Frontal cortex (tissue), 4 donors: ENCODE results near the gene RALGAPB. TPM values are rescaled to one million over a fixed set of nuclear protein-coding genes. Genes with fewer than 3 reads are reported as not detected.
A peak's percentile ranks its signal among the peaks of the same experiment; 100 is the strongest.
"Not testable (repeated sequence)": the region's sequence is repeated elsewhere in the genome, so short reads cannot be mapped to it uniquely, and the experiment has no call there.

ENCODE experiments used
- DNase-seq, 2 donors: peaks; one replicate each; pipeline ENCODE4 v3.0.0; 2012; ENCODE audit warnings: low spot score in 2 of 2
- FAIRE-seq: peaks from 2 replicates; lab custom pipeline; 2012; peaks lifted over from hg19 to GRCh38; lab: Jason Lieb, UNC
- total RNA-seq: library from RNA; depleted of rRNA; stranded (reverse); fragments of >200 nt; gene quantifications from one replicate; pipeline ENCODE4 v1.2.3, GENCODE V29; 2014
- donor health status: control.
- donor health status: control.
- donor health status: control.

RALGAPB gene
- 35.5 TPM for total RNA-seq

- DNase-seq = peak; percentile 94 to 96
- FAIRE-seq = no peak
These were observed at the start of gene RALGAPB for GRCh38 chr20:38472513-38473366. Gene RALGAPB, plus strand, starts transcription at chr20:38472843. Its CDS starts 15,590 bp downstream, at chr20:38488433.

GRCh38 chr20:38423541-38423940 lies 49.1 kb upstream of the RALGAPB start:
- DNase-seq (no peak), FAIRE-seq (no peak)

GRCh38 chr20:38424401-38424800 lies 48.2 kb upstream of the RALGAPB start:
- FAIRE-seq (no peak), DNase-seq (no peak)

DNA sequence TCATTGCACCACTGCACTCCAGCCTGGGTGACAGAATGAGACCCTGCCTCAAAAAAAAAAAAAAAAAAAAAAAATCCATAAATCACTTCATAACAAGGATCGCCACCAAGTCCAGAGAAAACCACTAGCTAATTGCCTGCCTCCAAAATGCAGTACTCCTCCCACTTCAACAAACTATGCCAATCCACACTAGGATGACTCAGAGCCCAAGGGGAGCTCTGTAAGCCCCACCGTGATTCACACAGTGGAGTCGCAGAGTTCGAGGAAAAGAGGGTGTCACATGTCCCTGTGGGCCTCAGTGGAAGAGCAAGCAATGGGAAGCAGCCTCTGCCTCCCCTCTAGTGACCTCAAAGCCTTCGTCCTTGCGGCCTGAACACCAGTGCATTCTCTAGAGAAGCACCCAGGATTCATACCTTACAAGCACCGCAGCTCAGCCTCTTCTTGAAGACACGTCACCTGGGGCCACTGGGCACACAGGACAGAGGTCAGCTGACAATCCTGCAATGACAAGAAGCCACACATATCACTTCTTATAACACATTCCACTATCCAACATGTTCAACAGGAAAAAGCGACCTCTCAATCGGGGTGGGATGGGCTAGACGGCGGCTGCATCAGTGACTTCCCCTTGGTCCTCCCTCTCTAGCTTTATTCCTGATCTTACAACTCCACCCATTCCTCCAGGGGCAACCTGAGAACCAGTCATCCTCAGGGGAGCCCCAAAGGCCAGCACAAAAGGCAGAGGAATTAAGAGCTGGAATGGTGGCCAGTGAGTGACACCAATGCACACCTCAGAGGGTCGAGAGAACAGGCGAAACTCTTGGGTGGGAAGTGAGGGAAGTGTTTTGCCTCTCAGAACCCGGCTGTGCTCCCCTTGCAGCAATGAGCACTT lies 46.4 kb upstream of the RALGAPB start:
- FAIRE-seq = no peak
- DNase-seq = peak in 1 of 2 donors; percentile 50

- no peak for DNase-seq
- no peak for FAIRE-seq
These were observed 45.0 kb upstream of the RALGAPB start for GRCh38 chr20:38427655-38428023.

- no peak for FAIRE-seq
- DNase-seq = no peak
These were observed 43.8 kb upstream of the RALGAPB start for GRCh38 chr20:38428800-38429199.

DNA sequence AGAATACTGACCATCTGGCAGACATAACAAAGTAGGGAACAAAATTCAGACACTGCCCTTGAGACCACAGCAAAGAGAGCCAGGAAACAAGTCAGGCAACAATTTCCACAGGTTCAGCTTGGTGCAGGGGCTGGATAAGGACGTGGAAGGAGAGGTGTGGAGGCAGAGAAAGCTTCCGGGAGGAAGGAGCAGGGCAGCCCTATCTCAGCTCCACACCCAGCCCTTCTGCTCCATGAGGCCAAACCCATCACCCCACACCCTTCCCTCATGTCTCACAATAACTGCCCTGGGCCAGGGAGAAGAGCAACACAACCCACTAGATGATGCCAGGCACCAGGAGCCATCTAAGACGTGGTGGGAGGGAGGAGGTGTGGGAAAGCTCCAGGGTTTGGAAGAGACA lies 43.3 kb upstream of the RALGAPB start:
- FAIRE-seq (no peak), DNase-seq (no peak)

DNA sequence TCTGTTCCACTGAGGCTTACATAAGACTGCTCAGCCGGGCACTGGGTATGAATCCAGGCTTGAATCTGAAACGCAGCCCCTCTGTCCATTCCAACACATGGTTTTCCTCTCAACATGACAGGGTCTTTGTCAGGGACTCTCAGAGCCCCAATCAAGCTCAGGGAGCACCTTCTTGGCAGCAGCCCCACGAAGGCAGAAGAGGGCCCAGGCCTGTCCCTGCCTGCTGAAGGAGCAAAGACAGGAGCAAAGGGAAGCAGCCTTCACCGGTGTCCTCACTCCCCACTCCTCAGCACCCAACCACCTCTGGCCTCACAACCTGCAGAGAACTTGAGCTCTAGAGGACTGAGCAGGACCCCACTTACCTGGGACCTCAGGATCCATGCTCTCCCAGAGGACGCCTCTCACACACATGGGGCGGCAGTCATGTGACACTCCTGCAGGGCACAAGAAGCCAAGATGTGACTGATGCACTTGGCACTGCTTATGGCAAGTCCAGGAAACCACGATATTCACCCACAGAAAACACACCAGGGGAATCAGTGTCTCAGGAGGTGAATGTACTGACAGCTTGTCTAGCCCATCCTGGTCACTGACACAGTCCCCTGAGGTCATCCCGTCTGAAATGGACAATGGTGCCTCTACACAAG lies 41.8 kb upstream of the RALGAPB start:
- no peak for FAIRE-seq
- DNase-seq = no peak

GRCh38 chr20:38432292-38432691 lies 40.4 kb upstream of the RALGAPB start:
- DNase-seq (no peak), FAIRE-seq (no peak)

GRCh38 chr20:38432870-38433269 lies 39.8 kb upstream of the RALGAPB start:
- FAIRE-seq, DNase-seq: not testable (repeated sequence)

DNA sequence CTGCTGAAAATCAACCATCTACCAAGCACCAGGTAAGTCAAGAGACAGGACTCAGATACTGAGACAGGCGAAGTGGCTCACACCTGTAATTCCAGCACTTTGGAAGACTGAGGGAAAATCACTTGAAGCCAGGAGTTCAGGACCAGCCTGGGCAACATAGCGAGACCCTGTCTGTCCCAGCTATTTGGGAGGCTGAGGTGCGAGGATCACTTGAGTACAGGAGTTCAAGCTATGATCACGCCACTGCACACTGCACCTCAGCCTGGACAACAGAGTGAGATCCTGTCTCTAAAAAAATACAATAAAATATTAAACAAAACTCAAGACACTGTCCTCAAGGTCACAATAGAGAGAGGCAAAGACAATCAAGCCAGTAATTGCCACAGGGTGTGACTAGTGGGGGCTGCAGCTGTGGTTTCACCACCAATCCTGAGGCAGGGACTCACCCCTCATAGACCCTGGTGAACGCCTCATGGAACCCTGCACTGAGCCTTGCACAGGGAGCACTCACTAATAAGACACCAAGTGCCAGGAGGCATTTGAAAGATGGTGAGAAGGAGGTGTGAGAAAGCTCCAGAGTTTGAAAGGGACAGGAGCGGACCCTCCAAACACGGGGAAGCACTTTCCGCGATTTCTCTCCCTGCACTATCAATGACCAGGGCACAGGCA lies 39.2 kb upstream of the RALGAPB start:
- FAIRE-seq = no peak
- no peak for DNase-seq

- FAIRE-seq (no peak), DNase-seq (no peak)
These were observed 38.3 kb upstream of the RALGAPB start for GRCh38 chr20:38434301-38434741.

- no peak for FAIRE-seq
These were observed 37.7 kb upstream of the RALGAPB start, which contains the start of gene SNHG17 for GRCh38 chr20:38434770-38435554. Gene SNHG17, minus strand, starts transcription at chr20:38435328.

DNA sequence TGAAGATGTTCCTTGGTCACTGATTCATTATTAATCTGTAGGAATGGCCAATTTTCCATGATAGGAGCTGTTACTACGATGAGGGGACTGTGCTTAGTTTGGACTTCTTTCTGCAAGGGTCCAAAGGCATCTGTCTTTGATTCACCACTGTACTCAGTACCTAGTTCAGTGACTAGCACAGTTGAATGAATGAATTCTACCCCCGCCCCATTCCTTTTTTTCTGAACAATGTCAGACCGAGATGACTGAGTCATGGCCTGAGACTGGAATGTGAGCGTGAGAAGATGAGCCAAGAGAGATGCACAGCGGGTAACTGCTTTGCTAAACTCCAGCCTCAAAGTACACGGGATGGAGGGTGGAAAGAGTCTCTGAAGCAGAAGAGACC lies 37.1 kb upstream of the RALGAPB start:
- FAIRE-seq (no peak), DNase-seq (no peak)

More at GRCh38 chr20:38434770-38435554, 37.7 kb upstream of the RALGAPB start, which contains the start of gene SNHG17:
- peak; percentile 59 to 78 for DNase-seq

DNA sequence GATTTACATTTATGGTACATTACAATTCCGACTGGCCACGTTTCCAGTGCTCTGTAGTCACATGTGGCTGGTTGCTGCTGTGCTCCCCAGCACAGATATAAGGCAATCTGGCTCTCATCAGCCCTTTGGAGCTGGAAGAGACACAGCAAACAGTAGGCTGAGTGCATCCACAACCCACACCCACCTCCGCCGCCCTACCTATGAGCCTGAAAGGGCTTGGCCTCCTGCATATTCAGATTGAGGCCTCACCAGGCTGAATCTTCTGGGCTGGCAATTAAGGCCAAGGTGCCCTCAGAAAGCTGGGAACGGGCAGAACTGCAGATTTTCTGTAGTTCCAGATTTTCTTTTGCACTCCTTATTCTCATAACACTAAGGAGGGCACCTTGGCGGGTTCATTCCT lies 34.8 kb upstream of the RALGAPB start:
- DNase-seq (no peak), FAIRE-seq (no peak)

- not testable (repeated sequence) for DNase-seq
These were observed 31.5 kb upstream of the RALGAPB start for GRCh38 chr20:38441110-38441509.

DNA sequence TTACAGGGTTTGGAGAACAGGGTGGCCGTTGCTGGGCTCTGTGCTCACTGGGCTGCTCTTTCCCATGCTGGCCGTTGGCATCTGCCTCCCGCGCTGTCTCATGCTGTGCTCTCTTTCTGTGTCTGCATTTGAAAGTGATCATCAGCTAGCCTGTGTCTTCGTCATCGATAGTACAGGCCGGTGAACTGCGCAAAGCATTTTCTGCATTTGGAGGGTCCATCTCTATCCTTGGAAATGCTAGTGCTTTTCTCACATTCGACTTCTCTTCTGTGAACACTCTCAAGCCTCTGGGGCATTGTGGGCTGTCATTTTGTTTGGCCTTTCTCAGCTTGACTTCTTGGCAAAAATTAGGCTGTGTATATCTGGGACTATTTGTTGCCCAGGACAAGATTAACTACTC lies 30.7 kb upstream of the RALGAPB start:
- no peak for FAIRE-seq

More at GRCh38 chr20:38441110-38441509, 31.5 kb upstream of the RALGAPB start:
- not testable (repeated sequence) for FAIRE-seq

DNA sequence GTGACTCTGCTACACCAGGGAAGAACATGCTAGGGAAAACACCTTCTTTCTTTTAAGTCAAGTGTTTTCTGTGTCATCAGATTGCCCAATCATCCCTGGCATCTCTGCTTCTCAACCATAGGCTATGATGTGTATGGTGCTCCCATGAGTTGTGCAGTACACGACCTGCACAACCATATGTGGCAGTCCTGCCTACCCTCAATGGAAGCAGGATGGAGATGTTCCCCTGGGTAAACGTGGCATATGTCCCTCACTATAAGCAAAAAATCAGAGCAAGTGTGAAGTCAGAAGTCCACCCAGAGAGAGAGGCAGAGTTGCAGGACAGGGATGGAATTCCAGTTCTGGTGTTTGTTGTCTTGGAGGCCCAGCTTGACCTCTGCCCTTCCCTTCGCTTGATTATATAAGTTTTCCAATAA lies 27.3 kb upstream of the RALGAPB start:
- FAIRE-seq (no peak), DNase-seq (no peak)

More for the DNA sequence above, 30.7 kb upstream of the RALGAPB start:
- DNase-seq = no peak
